ENCODE results near the gene RPL6. TPM values are rescaled to one million over a fixed set of nuclear protein-coding genes. Genes with fewer than 3 reads are reported as not detected.
A peak's percentile ranks its signal among the peaks of the same experiment; 100 is the strongest.

The RPL6 gene
- total RNA-seq, 2 donors from 2014 or later: 1,335 to 1,400 TPM

DNA sequence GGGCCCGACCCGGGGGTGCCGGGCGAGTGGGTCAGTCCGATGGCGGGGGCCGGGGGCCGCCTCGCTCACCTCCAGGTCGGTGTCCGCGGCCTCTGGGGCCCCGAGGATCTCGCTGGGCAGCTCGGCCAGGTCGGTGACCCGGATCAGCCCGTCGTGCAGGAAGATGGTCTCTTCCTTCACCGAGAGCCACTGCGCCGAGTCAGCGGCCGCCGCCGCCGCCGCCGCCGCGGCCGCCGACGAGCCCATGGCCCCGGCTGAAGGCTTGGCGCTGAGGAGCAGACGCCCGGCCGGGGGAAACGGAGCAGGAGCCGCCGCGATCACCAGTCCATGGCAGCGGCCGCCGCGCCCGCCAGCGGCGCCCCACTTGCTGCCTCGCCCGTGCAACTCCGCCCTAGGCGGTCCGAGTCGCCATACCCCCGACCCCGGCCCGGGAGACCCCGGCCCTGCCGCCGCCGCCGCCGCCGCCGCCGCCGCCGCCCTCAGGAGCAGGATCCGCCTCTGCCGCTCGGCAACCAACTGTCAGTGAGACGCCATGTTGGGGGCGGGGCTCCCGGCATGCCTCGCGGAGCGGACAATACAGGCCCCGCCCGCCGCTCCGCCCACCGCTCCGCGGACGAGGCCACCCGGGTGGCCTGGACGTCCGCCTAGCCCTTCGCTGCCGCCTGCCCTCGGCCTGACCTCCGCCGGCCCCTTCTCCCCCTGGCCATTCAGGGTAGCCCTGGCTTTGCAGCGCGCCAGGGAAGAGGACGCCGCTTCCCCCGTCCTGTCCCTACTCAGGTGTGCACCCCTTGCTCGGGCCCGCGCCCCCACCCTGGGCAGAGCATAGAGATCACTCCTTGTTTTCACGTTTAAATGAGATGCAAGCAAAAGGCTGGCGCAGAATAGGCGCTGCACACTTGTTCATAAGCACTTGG, 27.3 kb downstream of the RPL6 start, which contains the start of gene HECTD4:
Gene HECTD4 (minus strand): TSS at position 549 of the 914 bp plus-strand sequence. CDS start 303 bp downstream, at position 246.
- peak within 1 kb of the TSS; percentile 91 to 100 for H3K4me3 Mint-ChIP-seq
- H3K9me3 Mint-ChIP-seq: no peaks in the 10 kb centered on the region
- ATAC-seq (replicated peaks in 1 of 2) (peak; percentile 96 to 97), DNase-seq (peak; percentile 97 to 98)
- H3K36me3 Mint-ChIP-seq (ENCODE audit: insufficient read depth in 2 of 2): peaks cover 1 to 2% of the 10 kb centered on the region in 2 donors
- H3K4me1 Mint-ChIP-seq (ENCODE audit: low read depth): peaks cover 37% of the 10 kb centered on the region
- peak within 1 kb of the TSS; percentile 79 for H3K27ac Mint-ChIP-seq
- H3K27me3 Mint-ChIP-seq (ENCODE audit: low read depth): no peaks in the 10 kb centered on the region

DNA sequence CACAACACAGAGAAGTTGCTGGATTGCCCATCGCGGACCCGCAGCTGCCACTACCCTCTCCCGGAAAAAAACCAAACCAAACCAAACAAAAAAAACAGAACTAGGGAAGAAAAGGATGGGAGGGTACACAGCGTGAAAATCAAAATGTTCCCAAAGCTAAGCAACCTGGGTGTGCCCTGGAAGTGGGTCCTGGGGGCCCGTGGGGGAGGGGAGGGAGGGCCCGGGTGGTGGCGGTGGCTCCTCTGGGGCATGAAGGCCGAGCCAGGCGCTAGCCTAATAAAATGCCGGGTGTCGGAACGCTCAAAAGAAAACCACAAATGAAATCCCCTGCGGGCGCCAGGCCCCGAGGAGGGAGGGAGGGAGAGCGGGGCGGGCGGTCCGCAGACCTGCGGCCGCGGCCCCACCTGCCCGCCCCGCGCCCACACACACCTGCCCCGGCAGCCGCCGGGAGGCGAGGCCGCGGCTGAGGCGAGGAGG, 28.0 kb downstream of the RPL6 start:
- H3K27ac Mint-ChIP-seq: peak overlapping the region; percentile 51
- peak overlapping the region; percentile 91 to 100 for H3K4me3 Mint-ChIP-seq
- DNase-seq (peak; percentile 52 to 59), ATAC-seq (replicated peaks in 1 of 2) (peak; percentile 43 to 60)
- H3K36me3 Mint-ChIP-seq (ENCODE audit: insufficient read depth in 2 of 2): peaks cover 1 to 2% of the 10 kb centered on the region in 2 donors
- H3K4me1 Mint-ChIP-seq (ENCODE audit: low read depth): peaks cover 30% of the 10 kb centered on the region
- H3K9me3 Mint-ChIP-seq: no peaks in the 10 kb centered on the region
- no peaks in the 10 kb centered on the region for H3K27me3 Mint-ChIP-seq (ENCODE audit: low read depth)

DNA sequence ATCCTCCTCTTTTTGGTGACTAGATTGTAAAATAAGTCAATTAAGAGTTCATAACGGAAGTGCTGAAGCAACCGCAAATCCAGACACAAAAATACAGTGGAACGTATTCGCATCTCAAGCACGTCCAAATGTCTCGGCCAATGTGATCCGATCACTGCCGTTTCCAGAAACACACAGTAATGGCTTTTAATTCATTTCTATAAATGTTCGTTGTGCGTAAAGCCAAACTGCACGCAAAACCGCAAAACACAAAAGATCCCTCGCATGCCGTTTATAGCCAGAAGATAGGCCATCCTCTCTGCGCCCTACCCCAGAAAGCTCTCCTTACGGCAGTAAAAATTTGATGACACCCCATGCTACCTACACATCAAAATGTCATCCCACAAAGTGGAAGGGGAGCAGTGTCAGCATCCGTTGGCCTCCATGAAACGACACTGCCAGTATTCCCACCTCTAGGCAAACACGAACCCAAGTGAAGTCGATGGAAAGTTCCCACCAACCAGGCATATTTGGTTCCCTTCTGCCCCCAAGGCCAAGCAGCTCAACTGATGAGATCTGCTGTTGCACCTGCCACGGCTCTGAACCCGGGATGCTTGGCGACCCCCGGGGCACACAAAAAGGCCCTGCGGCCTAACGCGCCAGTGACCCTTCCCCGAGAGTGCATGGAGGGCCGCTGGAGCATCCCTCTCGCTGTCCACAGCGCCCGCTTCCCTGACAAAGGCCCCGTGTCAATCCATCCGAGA, 28.6 kb downstream of the RPL6 start:
- ATAC-seq (replicated peaks in 1 of 2) (no peak), DNase-seq (peak in 1 of 2 donors; percentile 14)
- Mint-ChIP-seq H3K27me3 (ENCODE audit: low read depth) (no peaks in the 10 kb centered on the region), H3K36me3 (ENCODE audit: insufficient read depth in 2 of 2) (peaks cover 1 to 2% of the 10 kb centered on the region in 2 donors), H3K4me1 (ENCODE audit: low read depth) (peaks cover 25% of the 10 kb centered on the region), H3K4me3 (peak overlapping the region; percentile 91 to 100), H3K9me3 (no peaks in the 10 kb centered on the region), H3K27ac (peak overlapping the region; percentile 82)

DNA sequence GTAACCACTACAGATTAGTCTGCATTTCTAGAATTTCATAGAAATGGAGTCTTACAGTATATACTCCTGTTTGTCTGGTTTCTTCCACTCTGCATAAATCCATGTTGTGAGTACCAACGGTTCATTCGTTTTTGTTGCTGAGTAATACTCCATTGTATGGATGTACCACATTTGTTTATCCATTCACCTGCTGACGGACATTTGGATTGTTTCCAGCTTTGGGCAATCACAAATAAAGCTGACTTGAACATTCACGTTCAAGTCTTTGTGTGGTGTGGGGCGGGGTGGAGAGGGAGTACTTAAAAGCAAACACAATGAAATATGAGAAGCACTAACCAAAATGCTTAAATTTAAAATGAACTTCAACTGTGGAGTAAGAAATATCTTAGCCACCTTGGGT, 34.3 kb downstream of the RPL6 start:
- DNase-seq: no peak
- no peak overlapping the region for H3K27ac Mint-ChIP-seq
- no peaks in the 10 kb centered on the region for H3K9me3 Mint-ChIP-seq
- no peaks in the 10 kb centered on the region for H3K27me3 Mint-ChIP-seq (ENCODE audit: low read depth)
- H3K36me3 Mint-ChIP-seq (ENCODE audit: insufficient read depth in 2 of 2): no peaks in the 10 kb centered on the region
- ATAC-seq (replicated peaks in 1 of 2): no peak
- H3K4me1 Mint-ChIP-seq (ENCODE audit: low read depth): peaks cover 15% of the 10 kb centered on the region
- H3K4me3 Mint-ChIP-seq: no peak overlapping the region

DNA sequence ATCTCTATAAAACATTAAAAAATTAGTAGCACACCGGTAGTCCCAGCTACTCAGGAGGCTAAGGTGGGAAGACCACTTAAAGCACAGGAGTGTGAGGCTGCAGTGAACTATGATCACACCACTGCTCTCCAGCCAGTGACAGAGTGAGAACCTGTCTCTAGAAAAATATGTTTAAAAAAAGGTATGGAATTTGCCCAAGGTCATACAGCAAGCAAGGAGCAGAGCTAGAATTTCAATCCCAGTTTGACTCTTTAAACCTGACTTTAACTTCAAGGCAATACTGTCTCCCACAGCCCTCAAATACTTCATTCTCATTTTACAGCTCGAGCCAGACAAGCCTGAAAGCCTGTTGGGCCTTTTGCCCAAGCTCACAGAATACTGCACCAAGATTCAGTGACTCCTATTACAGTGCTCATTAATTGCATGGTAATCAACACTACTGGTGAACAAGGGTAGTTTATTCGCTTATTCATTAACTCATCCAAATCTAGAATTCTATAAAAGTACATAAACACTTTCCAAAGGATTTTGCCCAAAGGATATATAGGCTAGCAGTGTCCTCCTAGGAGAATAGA, 35.2 kb downstream of the RPL6 start:
- no peak for ATAC-seq (replicated peaks in 1 of 2)
- Mint-ChIP-seq H3K27ac (no peak overlapping the region), H3K4me1 (ENCODE audit: low read depth) (peaks cover 13% of the 10 kb centered on the region), H3K4me3 (no peak overlapping the region), H3K27me3 (ENCODE audit: low read depth) (no peaks in the 10 kb centered on the region), H3K9me3 (no peaks in the 10 kb centered on the region), H3K36me3 (ENCODE audit: insufficient read depth in 2 of 2) (no peaks in the 10 kb centered on the region)
- no peak for DNase-seq

DNA sequence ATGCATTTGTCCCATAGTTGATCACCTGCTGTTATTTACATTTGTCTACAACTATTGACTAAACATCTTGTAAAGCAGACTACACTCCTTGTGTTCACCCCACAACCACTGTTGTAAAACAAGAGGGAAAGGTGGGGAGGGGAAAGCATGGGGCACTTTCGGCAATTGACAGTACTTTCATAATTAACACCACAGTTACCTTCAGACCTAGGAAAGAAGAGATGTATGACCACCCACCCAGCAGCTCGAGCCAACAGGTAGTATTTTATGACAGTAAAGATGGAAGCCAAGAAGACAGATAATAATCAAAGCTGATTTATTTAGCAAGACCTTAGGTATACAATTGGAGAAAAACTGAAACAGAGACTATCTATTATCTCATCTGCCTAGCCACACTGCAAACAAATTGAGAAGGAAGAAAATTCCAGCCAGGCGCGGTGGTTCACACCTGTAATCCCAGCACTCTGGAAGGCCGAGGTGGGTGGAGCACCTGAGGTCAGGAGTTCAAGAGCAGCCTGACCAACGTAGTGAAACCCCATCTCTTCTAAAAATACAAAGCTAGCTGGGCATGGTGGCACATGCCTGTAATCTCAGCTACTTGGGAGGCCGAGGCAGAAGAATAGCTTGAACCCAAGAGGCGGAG, 38.4 kb downstream of the RPL6 start:
- Mint-ChIP-seq H3K4me3 (no peak overlapping the region), H3K9me3 (no peaks in the 10 kb centered on the region), H3K4me1 (ENCODE audit: low read depth) (peaks cover 13% of the 10 kb centered on the region), H3K27ac (no peak overlapping the region), H3K36me3 (ENCODE audit: insufficient read depth in 2 of 2) (no peaks in the 10 kb centered on the region), H3K27me3 (ENCODE audit: low read depth) (no peaks in the 10 kb centered on the region)
- ATAC-seq (replicated peaks in 1 of 2): no peak
- DNase-seq: no peak

DNA sequence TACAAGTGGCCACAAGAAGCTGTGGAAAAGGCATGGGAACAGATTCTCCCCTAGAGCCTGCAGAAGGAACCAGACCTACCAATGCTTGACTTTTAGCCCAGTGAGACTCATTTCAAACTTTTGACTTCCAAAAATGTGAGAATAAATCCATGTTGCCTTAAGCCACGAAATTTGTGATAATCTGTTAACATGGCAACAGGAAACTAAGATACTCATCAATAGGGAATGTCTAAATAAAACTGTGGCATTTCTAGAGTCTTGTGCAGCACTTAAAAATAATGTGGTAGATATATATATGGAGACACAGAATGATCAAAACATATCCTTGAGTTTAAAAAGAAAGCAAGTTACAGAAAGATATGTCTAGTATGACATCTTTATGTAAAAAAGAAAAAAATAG, 39.2 kb downstream of the RPL6 start:
- no peaks in the 10 kb centered on the region for H3K36me3 Mint-ChIP-seq (ENCODE audit: insufficient read depth in 2 of 2)
- H3K27me3 Mint-ChIP-seq (ENCODE audit: low read depth): no peaks in the 10 kb centered on the region
- H3K4me3 Mint-ChIP-seq: no peak overlapping the region
- no peaks in the 10 kb centered on the region for H3K9me3 Mint-ChIP-seq
- H3K4me1 Mint-ChIP-seq (ENCODE audit: low read depth): peaks cover 13% of the 10 kb centered on the region
- no peak overlapping the region for H3K27ac Mint-ChIP-seq
- no peak for DNase-seq
- no peak for ATAC-seq (replicated peaks in 1 of 2)

DNA sequence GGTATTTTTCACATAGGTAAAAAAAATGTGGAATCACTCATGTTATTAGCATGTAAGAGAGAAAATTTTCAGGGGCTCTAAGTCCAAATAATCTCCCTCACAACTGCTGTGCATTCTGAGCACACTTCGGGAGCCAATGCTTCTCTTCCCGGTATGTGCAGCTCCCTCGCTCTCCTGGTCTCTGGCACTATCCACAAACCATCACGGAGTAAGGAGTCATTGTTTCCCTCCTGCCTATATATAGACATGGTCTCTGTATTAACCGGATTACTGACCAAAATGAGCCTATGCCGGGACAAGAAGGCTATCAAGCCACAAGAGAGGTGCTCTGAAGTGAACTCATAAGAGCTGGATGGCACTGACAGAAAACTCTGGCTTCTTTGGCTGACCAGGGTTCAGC, 40.5 kb downstream of the RPL6 start:
- Mint-ChIP-seq H3K4me1 (ENCODE audit: low read depth) (peaks cover 13% of the 10 kb centered on the region), H3K36me3 (ENCODE audit: insufficient read depth in 2 of 2) (no peaks in the 10 kb centered on the region), H3K9me3 (no peaks in the 10 kb centered on the region), H3K4me3 (no peak overlapping the region), H3K27me3 (ENCODE audit: low read depth) (no peaks in the 10 kb centered on the region), H3K27ac (no peak overlapping the region)
- DNase-seq (no peak), ATAC-seq (replicated peaks in 1 of 2) (no peak)

DNA sequence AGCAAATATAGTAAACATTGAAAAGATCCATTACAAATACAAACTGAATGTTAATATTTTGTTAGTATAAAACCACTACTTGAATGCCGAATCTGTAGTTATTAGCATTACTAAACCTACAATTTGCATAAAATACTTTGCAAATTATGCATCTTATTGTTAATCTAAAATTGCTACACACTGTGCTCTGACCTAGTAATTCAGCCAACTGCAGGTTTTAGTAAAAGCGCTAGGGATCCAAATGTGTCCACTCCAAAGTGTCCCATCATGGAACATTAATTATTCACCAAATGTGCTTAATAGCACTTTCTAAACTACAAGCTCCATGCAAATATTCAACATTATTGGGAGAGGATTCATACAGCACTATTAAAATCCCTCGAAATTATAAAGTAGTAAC, 41.4 kb downstream of the RPL6 start:
- no peak for ATAC-seq (replicated peaks in 1 of 2)
- H3K4me3 Mint-ChIP-seq: no peak overlapping the region
- H3K27me3 Mint-ChIP-seq (ENCODE audit: low read depth): no peaks in the 10 kb centered on the region
- peaks cover 13% of the 10 kb centered on the region for H3K4me1 Mint-ChIP-seq (ENCODE audit: low read depth)
- no peak for DNase-seq
- no peaks in the 10 kb centered on the region for H3K36me3 Mint-ChIP-seq (ENCODE audit: insufficient read depth in 2 of 2)
- H3K9me3 Mint-ChIP-seq: no peaks in the 10 kb centered on the region
- no peak overlapping the region for H3K27ac Mint-ChIP-seq

DNA sequence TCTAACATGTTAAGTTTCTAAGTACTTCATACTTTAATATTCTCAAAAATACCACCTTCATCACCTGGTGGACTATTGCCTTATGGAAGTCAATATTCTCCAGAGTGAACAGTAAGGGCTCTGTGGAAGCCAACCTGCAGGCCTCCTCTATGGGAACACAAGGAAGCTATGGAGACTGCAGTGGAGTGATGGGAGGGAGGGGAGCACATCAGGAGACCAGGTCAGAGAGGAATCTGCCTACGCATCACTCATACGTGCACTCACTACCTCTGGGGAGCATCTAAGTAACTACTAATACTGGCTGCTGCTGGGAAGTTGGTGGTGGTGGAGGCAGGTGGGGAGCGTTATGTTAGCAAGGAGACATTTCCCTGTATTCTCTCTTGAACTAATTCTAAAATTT, 47.1 kb downstream of the RPL6 start:
- DNase-seq (no peak), ATAC-seq (replicated peaks in 1 of 2) (no peak)
- Mint-ChIP-seq H3K27ac (no peak overlapping the region), H3K4me1 (ENCODE audit: low read depth) (no peaks in the 10 kb centered on the region), H3K4me3 (no peak overlapping the region), H3K27me3 (ENCODE audit: low read depth) (no peaks in the 10 kb centered on the region), H3K36me3 (ENCODE audit: insufficient read depth in 2 of 2) (no peaks in the 10 kb centered on the region), H3K9me3 (no peaks in the 10 kb centered on the region)

DNA sequence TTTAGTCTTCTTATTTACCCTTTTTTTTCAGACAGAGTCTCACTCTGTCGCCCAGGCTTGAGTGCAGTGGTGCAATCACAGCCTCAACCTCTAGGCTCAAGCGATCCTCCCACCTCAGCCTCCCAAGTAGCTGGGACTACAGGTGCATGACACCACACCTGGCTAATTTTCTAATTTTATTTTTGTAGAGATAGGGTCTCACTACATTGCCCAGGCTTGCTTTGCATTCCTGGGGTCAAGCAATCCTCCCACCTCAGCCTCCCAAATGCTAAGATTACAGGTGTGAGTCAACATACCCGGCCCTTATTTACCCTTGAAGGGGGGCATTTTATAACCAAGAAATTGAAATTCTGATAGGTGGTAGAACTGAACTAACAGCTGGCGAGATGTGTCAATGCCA, 48.1 kb downstream of the RPL6 start:
- Mint-ChIP-seq H3K27me3 (ENCODE audit: low read depth) (no peaks in the 10 kb centered on the region), H3K4me3 (no peak overlapping the region), H3K36me3 (ENCODE audit: insufficient read depth in 2 of 2) (no peaks in the 10 kb centered on the region), H3K4me1 (ENCODE audit: low read depth) (no peaks in the 10 kb centered on the region), H3K9me3 (no peaks in the 10 kb centered on the region), H3K27ac (no peak overlapping the region)
- DNase-seq: no peak
- ATAC-seq (replicated peaks in 1 of 2): no peak

DNA sequence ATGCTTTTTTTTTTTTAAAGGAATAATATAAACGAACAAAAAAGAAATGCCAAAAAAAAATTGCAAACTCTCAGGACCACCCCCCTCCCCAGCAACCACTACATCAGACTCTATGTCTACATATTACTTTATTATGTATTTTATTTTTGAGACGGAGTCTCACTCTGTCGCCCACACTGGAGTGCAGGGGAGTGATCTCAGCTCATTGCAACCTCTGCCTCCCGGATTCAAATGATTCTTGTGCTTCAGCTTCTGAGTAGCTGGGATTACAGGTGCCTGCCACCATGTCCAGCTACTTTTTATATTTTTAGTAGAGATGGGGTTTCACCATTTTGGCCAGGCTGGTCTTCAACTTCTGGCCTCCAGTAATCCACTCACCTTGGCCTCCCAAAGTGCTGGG, 50.1 kb downstream of the RPL6 start:
- Mint-ChIP-seq H3K4me3 (no peak overlapping the region), H3K4me1 (ENCODE audit: low read depth) (peaks cover 6% of the 10 kb centered on the region), H3K27me3 (ENCODE audit: low read depth) (no peaks in the 10 kb centered on the region), H3K36me3 (ENCODE audit: insufficient read depth in 2 of 2) (no peaks in the 10 kb centered on the region), H3K9me3 (no peaks in the 10 kb centered on the region), H3K27ac (no peak overlapping the region)
- no peak for DNase-seq
- no peak for ATAC-seq (replicated peaks in 1 of 2)

Data from activated T-cell treated with anti-CD3 and anti-CD28 coated beads, Interleukin-2, amount 50 U/mL, for 72 hours (primary cell).